Osteoblast (primary cell): ENCODE measurements around the gene UNC80. TPM values are rescaled to one million over a fixed set of nuclear protein-coding genes. Genes with fewer than 3 reads are reported as not detected.

Source experiments
- DNase-seq: peaks from one replicate; pipeline ENCODE4 v3.0.0; 2011; ENCODE audit warnings: low spot score, mixed read lengths; ENCODE audit not compliant: insufficient read length; ENCODE audit errors: missing footprints
- H2AFZ ChIP-seq: 2 replicates; pipeline ENCODE4 v1.6.0; 2011; ENCODE audit warnings: mild to moderate bottlenecking, low read length
- H3K27ac ChIP-seq: 2 replicates; pipeline ENCODE4 v1.5.1; 2011; ENCODE audit warnings: mild to moderate bottlenecking, low read depth, low read length, moderate library complexity
- H3K27me3 ChIP-seq: 2 replicates; pipeline ENCODE4 v1.6.0; 2012; ENCODE audit warnings: mild to moderate bottlenecking, control low read depth, inconsistent platforms, low read length, moderate library complexity; ENCODE audit not compliant: insufficient read depth
- H3K36me3 ChIP-seq: 2 replicates; pipeline ENCODE4 v1.5.1; 2011; ENCODE audit warnings: mild to moderate bottlenecking, low read length, control low read depth, moderate library complexity; ENCODE audit not compliant: insufficient read depth
- H3K4me1 ChIP-seq: 2 replicates; pipeline ENCODE4 v1.5.1; 2011; ENCODE audit warnings: mild to moderate bottlenecking, low read length, control low read depth, moderate library complexity; ENCODE audit not compliant: insufficient read depth
- H3K4me2 ChIP-seq: 2 replicates; pipeline ENCODE4 v1.6.0; 2011; ENCODE audit warnings: mild to moderate bottlenecking, low read length; ENCODE audit not compliant: insufficient read depth
- H3K4me3 ChIP-seq: fragments of 200-600 bp; sonication (generic); 3 replicates; pipeline ENCODE4 v1.5.1; 2012; ENCODE audit warnings: mild to moderate bottlenecking, low read length, inconsistent platforms; ENCODE audit not compliant: insufficient read depth
- H3K79me2 ChIP-seq: 2 replicates; pipeline ENCODE4 v1.6.0; 2012; ENCODE audit warnings: mild to moderate bottlenecking, low read length, control low read depth, inconsistent platforms; ENCODE audit not compliant: insufficient read depth
- H3K9me3 ChIP-seq: 2 replicates; pipeline ENCODE4 v1.5.1; 2011; ENCODE audit warnings: low read depth, low read length, control low read depth
- H4K20me1 ChIP-seq: 2 replicates; pipeline ENCODE4 v1.6.0; 2012; ENCODE audit warnings: mild to moderate bottlenecking, low read length, control low read depth; ENCODE audit not compliant: insufficient read depth
- total RNA-seq: library from RNA; depleted of rRNA; stranded (reverse); fragments of >200 nt; gene quantifications from 2 replicates; pipeline ENCODE4 v1.2.3, GENCODE V29; 2012
- TF ChIP-seq, protein P1 (sequence below): IDR thresholded peaks from 2 replicates; pipeline ENCODE4 v1.5.1; 2011; ENCODE audit warnings: mild to moderate bottlenecking, low read depth, low read length, moderate library complexity; ENCODE audit errors: extremely low read depth

Gene UNC80
- total RNA-seq, 1 donor = not detected

DNA sequence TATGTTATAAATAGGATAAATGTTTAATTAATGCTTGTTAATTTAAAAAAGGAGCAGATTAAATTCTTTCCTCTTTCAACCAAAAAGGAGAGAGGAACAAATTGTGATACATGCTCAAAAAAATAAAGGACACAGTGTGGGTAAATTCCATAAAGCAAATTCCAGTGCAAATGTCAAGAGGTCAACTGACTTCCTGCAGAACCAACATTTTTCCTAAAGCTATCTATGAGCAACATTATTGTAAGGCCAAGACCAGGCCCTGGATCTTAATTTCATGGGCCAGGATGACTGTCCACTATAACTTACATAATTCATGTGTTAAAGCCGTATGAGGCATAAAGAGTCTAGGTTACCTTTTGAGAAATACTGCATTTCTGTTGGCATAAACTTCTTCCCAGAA lies 136.9 kb downstream of the UNC80 start:
- no peaks in the 10 kb centered on the region for H3K79me2 ChIP-seq
- no peaks in the 10 kb centered on the region for H3K4me1 ChIP-seq
- TF ChIP-seq, protein P1, sequence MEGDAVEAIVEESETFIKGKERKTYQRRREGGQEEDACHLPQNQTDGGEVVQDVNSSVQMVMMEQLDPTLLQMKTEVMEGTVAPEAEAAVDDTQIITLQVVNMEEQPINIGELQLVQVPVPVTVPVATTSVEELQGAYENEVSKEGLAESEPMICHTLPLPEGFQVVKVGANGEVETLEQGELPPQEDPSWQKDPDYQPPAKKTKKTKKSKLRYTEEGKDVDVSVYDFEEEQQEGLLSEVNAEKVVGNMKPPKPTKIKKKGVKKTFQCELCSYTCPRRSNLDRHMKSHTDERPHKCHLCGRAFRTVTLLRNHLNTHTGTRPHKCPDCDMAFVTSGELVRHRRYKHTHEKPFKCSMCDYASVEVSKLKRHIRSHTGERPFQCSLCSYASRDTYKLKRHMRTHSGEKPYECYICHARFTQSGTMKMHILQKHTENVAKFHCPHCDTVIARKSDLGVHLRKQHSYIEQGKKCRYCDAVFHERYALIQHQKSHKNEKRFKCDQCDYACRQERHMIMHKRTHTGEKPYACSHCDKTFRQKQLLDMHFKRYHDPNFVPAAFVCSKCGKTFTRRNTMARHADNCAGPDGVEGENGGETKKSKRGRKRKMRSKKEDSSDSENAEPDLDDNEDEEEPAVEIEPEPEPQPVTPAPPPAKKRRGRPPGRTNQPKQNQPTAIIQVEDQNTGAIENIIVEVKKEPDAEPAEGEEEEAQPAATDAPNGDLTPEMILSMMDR = no peak
- no peaks in the 10 kb centered on the region for H3K9me3 ChIP-seq
- no peak for DNase-seq
- H3K36me3 ChIP-seq = no peaks in the 10 kb centered on the region
- H3K4me3 ChIP-seq = no peak overlapping the region
- no peak overlapping the region for H3K27ac ChIP-seq
- H4K20me1 ChIP-seq = no peaks in the 10 kb centered on the region
- H3K27me3 ChIP-seq = no peaks in the 10 kb centered on the region
- no peak overlapping the region for H2AFZ ChIP-seq
- no peak overlapping the region for H3K4me2 ChIP-seq

DNA sequence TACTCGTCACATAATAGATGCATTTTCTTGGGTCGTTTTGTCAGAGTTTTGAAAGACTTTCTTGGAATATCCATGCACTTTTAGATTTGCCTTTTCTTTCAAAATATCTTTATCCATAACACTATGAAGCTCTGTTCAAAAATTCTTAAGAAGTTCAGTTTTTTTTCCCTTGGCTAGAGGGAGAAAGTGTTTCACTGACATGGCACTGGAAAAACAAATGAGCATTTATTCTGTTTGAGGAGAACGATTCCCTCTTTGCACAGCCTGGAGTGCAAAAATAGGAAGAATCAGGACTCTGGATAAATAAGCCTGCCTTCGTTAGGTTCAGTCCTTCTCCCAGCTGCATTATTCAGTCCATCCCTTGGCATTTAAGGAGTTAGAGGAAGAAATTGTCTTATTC lies 139.9 kb downstream of the UNC80 start:
- DNase-seq = peak; percentile 11
- Histone ChIP-seq H3K27ac (no peak overlapping the region), H3K4me2 (no peak overlapping the region), H4K20me1 (no peaks in the 10 kb centered on the region), H3K4me3 (no peak overlapping the region), H3K36me3 (no peaks in the 10 kb centered on the region), H2AFZ (no peak overlapping the region), H3K79me2 (no peaks in the 10 kb centered on the region), H3K9me3 (no peaks in the 10 kb centered on the region), H3K4me1 (no peaks in the 10 kb centered on the region), H3K27me3 (no peaks in the 10 kb centered on the region)
- TF ChIP-seq, protein P1 = no peak

DNA sequence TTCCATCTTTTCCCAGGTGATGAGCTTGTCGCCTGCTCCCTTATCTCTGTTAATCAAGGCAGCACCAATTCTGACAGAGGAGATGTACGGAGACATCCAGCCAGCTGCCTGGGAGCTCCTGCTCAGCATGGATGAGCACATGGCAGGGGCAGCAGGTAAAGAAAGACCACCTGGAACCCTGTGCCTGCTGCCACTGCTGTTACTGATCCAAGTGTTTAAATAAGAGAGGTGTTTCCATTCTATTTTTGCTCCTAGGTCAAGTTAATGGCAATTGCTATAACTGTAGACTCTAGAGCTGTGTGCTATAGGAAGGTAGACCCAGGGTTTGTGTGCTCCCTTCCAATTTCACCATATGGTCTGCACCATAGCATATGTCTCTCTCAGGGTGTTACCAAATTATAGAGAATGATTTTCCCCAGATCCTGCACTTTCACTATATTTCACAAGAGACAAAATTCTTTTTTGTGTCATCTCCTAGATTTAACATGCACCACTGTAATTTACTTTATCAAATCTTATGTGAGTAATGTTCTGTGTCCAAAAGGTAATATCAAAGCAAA lies 142.2 kb downstream of the UNC80 start:
- Histone ChIP-seq H4K20me1 (no peaks in the 10 kb centered on the region), H3K4me1 (no peaks in the 10 kb centered on the region), H2AFZ (no peak overlapping the region), H3K4me3 (no peak overlapping the region), H3K36me3 (no peaks in the 10 kb centered on the region), H3K27me3 (no peaks in the 10 kb centered on the region), H3K4me2 (no peak overlapping the region), H3K27ac (no peak overlapping the region), H3K9me3 (no peaks in the 10 kb centered on the region), H3K79me2 (no peaks in the 10 kb centered on the region)
- no peak for DNase-seq
- TF ChIP-seq, protein P1 = no peak

DNA sequence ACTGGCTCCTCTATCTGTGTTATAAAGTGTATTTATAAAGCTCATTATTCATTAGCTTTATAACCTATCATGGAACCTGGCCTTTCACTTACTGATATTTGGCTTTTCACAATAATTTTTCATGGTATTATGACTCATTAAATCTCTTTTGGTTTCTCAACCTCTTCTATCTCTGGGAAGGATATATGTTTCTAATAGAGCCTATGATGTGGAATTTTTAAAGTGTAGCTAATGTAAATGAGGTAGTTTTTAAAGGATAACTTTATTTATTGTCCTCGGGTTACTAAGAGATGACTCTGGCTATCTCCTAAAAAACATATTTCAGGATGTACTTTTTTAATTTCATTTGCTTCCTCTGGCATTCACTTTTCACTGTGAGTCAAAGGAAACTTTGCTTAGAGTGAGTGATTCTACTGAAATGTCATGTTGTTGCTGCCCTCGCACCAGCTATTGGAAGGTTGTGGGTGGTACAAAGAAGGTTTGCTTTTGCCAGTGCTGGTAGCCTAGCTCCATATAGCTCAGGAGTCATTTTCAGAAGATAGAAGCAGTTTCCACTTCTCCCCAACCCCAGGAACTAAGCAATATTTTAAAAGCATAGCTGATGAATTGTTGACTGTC lies 145.6 kb downstream of the UNC80 start:
- no peaks in the 10 kb centered on the region for H3K79me2 ChIP-seq
- H3K27ac ChIP-seq = no peak overlapping the region
- TF ChIP-seq, protein P1 = no peak
- no peaks in the 10 kb centered on the region for H4K20me1 ChIP-seq
- no peaks in the 10 kb centered on the region for H3K36me3 ChIP-seq
- no peak overlapping the region for H2AFZ ChIP-seq
- no peak overlapping the region for H3K4me3 ChIP-seq
- H3K4me2 ChIP-seq = no peak overlapping the region
- no peak for DNase-seq
- no peaks in the 10 kb centered on the region for H3K4me1 ChIP-seq
- no peaks in the 10 kb centered on the region for H3K9me3 ChIP-seq
- H3K27me3 ChIP-seq = no peaks in the 10 kb centered on the region
